T-cell (primary cell): ENCODE measurements around the gene DOCK1. TPM values are rescaled to one million over a fixed set of nuclear protein-coding genes. Genes with fewer than 3 reads are reported as not detected.

Source experiments
- ATAC-seq, 4 experiments: fragments of 200-7000 bp in 3 of 4; fragments of 150-1000 bp in 1 of 4; cut with Tn5 transposase; replicated peaks in 1 of 4; 1 replicate in 3 of 4; 2 replicates in 1 of 4; pipeline ENCODE4 v1.10.0; 2021; ENCODE audit warnings: moderate library complexity in 3 of 4, mild to moderate bottlenecking in 2 of 4, moderate number of reproducible peaks in 1 of 4
- CTCF ChIA-PET, 2 donors: fragments of 300-600 bp; sonication (Branson Sonifier 250); formaldehyde crosslinking; loops; one replicate each; lab custom pipeline; 2022; ENCODE audit warnings: antibody characterized with exemption in 2 of 2; lab: Charles Lee
- POLR2A ChIA-PET, 2 donors: fragments of 300-600 bp; sonication (Branson Sonifier 250); formaldehyde crosslinking; loops; one replicate each; lab custom pipeline; 2022; ENCODE audit warnings: antibody characterized with exemption in 2 of 2; lab: Charles Lee
- DNase-seq, 35 experiments: peaks; one replicate each; pipeline versions ENCODE4 v3.0.0 to v3.0.0-alpha.2; 2013 to 2023
- H3K27ac ChIP-seq: one replicate; pipeline ENCODE4 v1.5.1; 2013; ENCODE audit warnings: low read length
- H3K27me3 ChIP-seq, 2 experiments: replicated peaks in 1 of 2; 1 replicate in 1 of 2; 2 replicates in 1 of 2; pipeline versions ENCODE4 v1.6.1 to v1.7.0; 2013; ENCODE audit warnings: low read length in 1 of 2, mixed read lengths in 1 of 2; ENCODE audit not compliant: control insufficient read depth in 2 of 2, insufficient read depth in 2 of 2; ENCODE audit errors: extremely low read depth in 1 of 2
- H3K36me3 ChIP-seq, 2 donors: 1 replicate in 1 of 2; 2 replicates in 1 of 2; pipeline versions ENCODE4 v1.6.1 to v1.7.0; 2013; ENCODE audit warnings: low read length in 1 of 2; ENCODE audit not compliant: control insufficient read depth in 2 of 2, insufficient read depth in 1 of 2; ENCODE audit errors: extremely low read depth in 1 of 2
- H3K4me1 ChIP-seq, 2 experiments: 1 replicate in 1 of 2; 2 replicates in 1 of 2; pipeline versions ENCODE4 v1.6.1 to v1.7.0; 2013; ENCODE audit warnings: low read length in 2 of 2, mixed read lengths in 1 of 2; ENCODE audit not compliant: insufficient read depth in 2 of 2, control insufficient read depth in 1 of 2; ENCODE audit errors: extremely low read depth in 1 of 2
- H3K4me3 ChIP-seq, 2 donors: 1 replicate in 1 of 2; 2 replicates in 1 of 2; pipeline versions ENCODE4 v1.5.1 to v1.7.0; 2013; ENCODE audit warnings: mild to moderate bottlenecking in 2 of 2, low read length in 1 of 2, moderate library complexity in 1 of 2; ENCODE audit not compliant: control insufficient read depth in 1 of 2; ENCODE audit errors: extremely low read depth in 1 of 2
- H3K9me3 ChIP-seq: 2 replicates; pipeline ENCODE4 v1.7.0; 2013
- H3K27ac Mint-ChIP-seq, 2 donors: one replicate each; pipeline ENCODE4 v1.8.0; 2020 to 2021; ENCODE audit warnings: mild to moderate bottlenecking in 2 of 2, mixed read lengths in 2 of 2
- H3K27me3 Mint-ChIP-seq, 2 donors: one replicate each; pipeline ENCODE4 v1.8.0; 2021 to 2022; ENCODE audit warnings: mixed read lengths in 2 of 2
- H3K36me3 Mint-ChIP-seq: one replicate; pipeline ENCODE4 v1.8.0; 2021; ENCODE audit warnings: mixed read lengths
- H3K4me1 Mint-ChIP-seq, 3 donors: one replicate each; pipeline ENCODE4 v1.8.0; 2020 to 2022; ENCODE audit warnings: mixed read lengths in 3 of 3, mild to moderate bottlenecking in 1 of 3
- H3K4me3 Mint-ChIP-seq, 3 donors: one replicate each; pipeline ENCODE4 v1.8.0; 2020 to 2022; ENCODE audit warnings: mild to moderate bottlenecking in 3 of 3, mixed read lengths in 3 of 3, moderate library complexity in 3 of 3
- H3K9me3 Mint-ChIP-seq, 3 donors: one replicate each; pipeline ENCODE4 v1.8.0; 2020 to 2022; ENCODE audit warnings: mixed read lengths in 3 of 3
- WGBS: methylation state at CpG from one replicate; pipeline ENCODE4 v1.1.5; 2013; ENCODE audit warnings: missing lambda C conversion rate; ENCODE audit not compliant: insufficient coverage; 5-methylcytosine and 5-hydroxymethylcytosine counted together
- total RNA-seq, 35 experiments: library from RNA in 6 of 35; stranded (reverse) in 6 of 35; fragments of 120-200 nt in 1 of 35; gene quantifications; one replicate each; pipeline versions ENCODE4 v1.2.1 to v1.2.4 and lab custom pipeline; 2013 to 2026

The DOCK1 gene
- total RNA-seq, 5 donors from 2014 or later (not counting 1 experiment from before 2014, with no cell fraction given): 0.18 to 0.53 (median 0.37) TPM

DNA sequence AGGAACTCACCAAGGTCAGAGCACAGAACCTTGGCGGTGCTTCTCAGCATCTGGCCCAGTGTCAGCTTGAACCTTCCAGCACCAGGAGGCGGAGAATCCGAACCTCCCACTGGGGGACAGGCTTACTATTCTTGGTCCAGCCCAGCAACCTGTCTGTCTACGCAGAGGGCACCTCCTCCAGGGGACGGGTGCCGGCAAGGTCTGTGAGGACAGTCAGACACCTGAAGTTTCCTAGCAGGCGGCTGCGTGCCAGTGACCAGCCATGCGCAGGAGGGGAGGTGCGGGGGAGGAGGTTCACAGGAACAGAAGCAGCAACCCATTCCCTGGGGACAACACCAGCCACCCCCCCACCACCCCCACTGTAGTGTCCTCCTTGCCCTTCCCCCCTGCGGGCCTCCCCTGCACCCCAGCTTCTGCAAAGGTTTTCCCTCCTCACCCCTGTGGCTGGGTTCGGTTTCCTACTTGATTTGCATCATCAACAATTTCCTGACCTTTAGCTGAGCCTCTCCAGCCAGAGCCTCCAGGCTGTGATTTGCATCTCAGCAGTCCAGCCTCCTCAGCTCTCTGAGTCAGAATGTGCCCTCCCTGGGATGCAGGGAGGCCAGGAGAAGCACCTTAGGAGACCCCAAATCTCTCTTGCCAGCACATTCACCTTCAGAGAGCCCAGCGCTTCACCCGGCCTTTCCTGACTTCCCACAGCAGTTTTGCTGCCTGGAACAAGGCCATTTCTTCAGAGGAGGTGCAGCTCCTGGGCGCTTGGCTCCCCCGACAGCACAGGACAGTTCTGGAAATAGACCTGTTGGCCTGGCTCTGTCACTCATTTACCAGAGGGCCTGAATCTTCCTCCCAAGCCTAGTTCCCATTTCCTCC lies 536.4 kb downstream of the DOCK1 start:
- 84% methylated on average over 11 of the region's 16 CpGs for WGBS
- peaks cover 0 to 20% of the 10 kb centered on the region in 2 experiments for H3K27me3 ChIP-seq
- Mint-ChIP-seq H3K4me3 (no peak overlapping the region), H3K36me3 (no peaks in the 10 kb centered on the region), H3K9me3 (no peaks in the 10 kb centered on the region), H3K4me1 (no peaks in the 10 kb centered on the region), H3K27ac (no peak overlapping the region), H3K27me3 (peaks cover 0 to 7% of the 10 kb centered on the region in 2 donors)
- H3K36me3 ChIP-seq: no peaks in the 10 kb centered on the region
- no peaks in the 10 kb centered on the region for H3K9me3 ChIP-seq
- H3K4me1 ChIP-seq: no peaks in the 10 kb centered on the region
- no peak overlapping the region for H3K27ac ChIP-seq
- ChIA-PET POLR2A (no interaction called here), CTCF (no interaction called here)
- H3K4me3 ChIP-seq: no peak overlapping the region
- ATAC-seq (no peak), DNase-seq (no peak)

DNA sequence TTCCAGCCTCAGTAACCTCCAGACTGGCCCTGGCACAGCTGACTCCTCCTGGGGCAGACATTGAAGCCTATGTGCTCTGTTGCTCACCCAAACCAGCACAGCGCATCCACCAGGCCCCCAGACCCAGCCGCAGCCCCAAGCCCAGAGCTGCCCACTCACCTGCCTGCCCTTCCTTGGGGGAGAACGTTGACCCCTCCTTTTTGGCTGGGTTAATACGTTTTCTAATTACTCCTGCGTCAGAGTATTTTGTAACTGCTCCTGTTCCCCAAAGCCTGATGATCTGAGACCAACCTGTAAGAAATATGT lies 536.9 kb downstream of the DOCK1 start:
- H3K27me3 Mint-ChIP-seq: peaks cover 0 to 7% of the 10 kb centered on the region in 2 donors

DNA sequence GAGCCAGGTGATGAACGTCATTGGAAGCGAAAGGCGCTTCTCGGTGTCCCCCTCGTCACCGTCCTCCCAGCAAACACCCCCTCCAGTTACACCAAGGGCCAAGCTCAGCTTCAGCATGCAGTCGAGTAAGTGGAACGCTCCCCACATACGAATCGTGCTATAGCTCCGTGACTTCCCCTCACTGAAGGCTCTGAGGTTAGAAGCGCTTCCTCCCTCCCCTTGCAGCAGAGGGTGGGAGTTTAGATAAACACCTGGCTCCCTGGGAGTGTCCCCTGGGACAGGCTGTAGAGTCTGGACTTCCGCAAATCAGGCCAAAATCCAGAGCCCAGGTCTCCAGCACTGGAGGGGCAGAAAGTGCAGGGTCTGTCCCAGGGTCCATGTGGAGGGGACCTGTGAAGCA lies 538.9 kb downstream of the DOCK1 start:
- Mint-ChIP-seq H3K4me1 (no peaks in the 10 kb centered on the region), H3K9me3 (no peaks in the 10 kb centered on the region), H3K4me3 (no peak overlapping the region), H3K27ac (no peak overlapping the region), H3K27me3 (peaks cover 0 to 7% of the 10 kb centered on the region in 2 donors), H3K36me3 (no peaks in the 10 kb centered on the region)
- H3K36me3 ChIP-seq: no peaks in the 10 kb centered on the region
- H3K4me3 ChIP-seq: no peak overlapping the region
- ATAC-seq (no peak), DNase-seq (no peak)
- ChIA-PET POLR2A (no interaction called here), CTCF (no interaction called here)
- WGBS: 71% methylated on average over 6 of the region's 13 CpGs
- peaks cover 0 to 17% of the 10 kb centered on the region in 2 experiments for H3K27me3 ChIP-seq
- H3K27ac ChIP-seq: no peak overlapping the region
- no peaks in the 10 kb centered on the region for H3K4me1 ChIP-seq
- no peaks in the 10 kb centered on the region for H3K9me3 ChIP-seq

More for the DNA sequence above, 536.9 kb downstream of the DOCK1 start:
- no peaks in the 10 kb centered on the region for H3K36me3 ChIP-seq
- H3K9me3 ChIP-seq: no peaks in the 10 kb centered on the region
- H3K27me3 ChIP-seq: peaks cover 0 to 20% of the 10 kb centered on the region in 2 experiments
- H3K4me3 ChIP-seq: no peak overlapping the region
- Mint-ChIP-seq H3K9me3 (no peaks in the 10 kb centered on the region), H3K4me1 (no peaks in the 10 kb centered on the region), H3K4me3 (no peak overlapping the region), H3K36me3 (no peaks in the 10 kb centered on the region), H3K27ac (no peak overlapping the region)
- ChIA-PET POLR2A (no interaction called here), CTCF (no interaction called here)
- ATAC-seq (no peak), DNase-seq (no peak)
- 100% methylated on average over 2 of the region's 5 CpGs for WGBS
- no peaks in the 10 kb centered on the region for H3K4me1 ChIP-seq
- no peak overlapping the region for H3K27ac ChIP-seq

DNA sequence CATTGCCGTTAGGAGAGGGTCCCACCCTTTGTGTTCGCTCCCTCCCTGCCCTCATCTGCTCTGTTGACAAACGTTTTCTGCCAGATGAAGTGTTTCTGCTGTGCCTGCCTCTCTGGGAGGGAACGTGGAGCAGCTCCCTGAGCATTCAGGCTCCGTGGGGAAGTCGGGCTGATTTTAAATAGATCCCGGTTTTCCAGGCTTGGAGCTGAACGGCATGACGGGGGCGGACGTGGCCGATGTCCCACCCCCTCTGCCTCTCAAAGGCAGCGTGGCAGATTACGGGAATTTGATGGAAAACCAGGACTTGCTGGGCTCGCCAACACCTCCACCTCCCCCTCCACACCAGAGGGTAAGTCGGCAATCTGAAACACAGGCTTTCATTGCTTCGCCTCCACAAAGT lies 542.0 kb downstream of the DOCK1 start:
- WGBS: 78% methylated on average over 11 of the region's 17 CpGs
- Histone ChIP-seq H3K4me3 (no peak overlapping the region), H3K27me3 (peaks cover 0 to 9% of the 10 kb centered on the region in 2 experiments), H3K9me3 (no peaks in the 10 kb centered on the region), H3K36me3 (no peaks in the 10 kb centered on the region), H3K27ac (no peak overlapping the region), H3K4me1 (no peaks in the 10 kb centered on the region)
- DNase-seq: no peak
- H3K4me3 Mint-ChIP-seq: no peak overlapping the region
- H3K9me3 Mint-ChIP-seq: no peaks in the 10 kb centered on the region
- H3K36me3 Mint-ChIP-seq: no peaks in the 10 kb centered on the region
- peaks cover 0 to 7% of the 10 kb centered on the region in 2 donors for H3K27me3 Mint-ChIP-seq
- ChIA-PET CTCF (no interaction called here), POLR2A (no interaction called here)
- H3K4me1 Mint-ChIP-seq: no peaks in the 10 kb centered on the region
- ATAC-seq: no peak
- H3K27ac Mint-ChIP-seq: no peak overlapping the region

DNA sequence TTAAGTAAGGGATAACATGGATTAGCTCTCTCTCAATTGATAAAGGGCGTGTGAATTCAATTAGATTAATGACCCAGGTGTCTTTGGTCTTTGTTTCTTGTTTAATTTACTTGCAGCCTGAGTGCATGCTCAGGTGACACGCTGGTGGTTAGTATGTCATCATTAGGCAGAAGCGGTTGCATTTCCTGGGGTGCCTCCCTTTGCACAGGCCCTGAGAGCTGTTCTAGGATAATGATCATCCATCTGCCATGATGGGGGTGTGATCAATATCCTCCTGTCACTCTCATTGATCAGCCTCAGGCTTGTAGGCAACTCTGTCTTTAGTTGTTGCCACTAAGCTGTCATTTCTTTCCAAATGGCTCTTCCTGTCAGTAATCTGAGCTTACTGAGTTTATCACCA lies 544.3 kb downstream of the DOCK1 start:
- ChIA-PET CTCF (no interaction called here), POLR2A (no interaction called here)
- DNase-seq (no peak), ATAC-seq (no peak)
- H3K4me3 ChIP-seq: no peak overlapping the region
- no peaks in the 10 kb centered on the region for H3K4me1 ChIP-seq
- no peak overlapping the region for H3K4me3 Mint-ChIP-seq
- H3K27me3 ChIP-seq: peaks cover 0 to 5% of the 10 kb centered on the region in 2 experiments
- no peaks in the 10 kb centered on the region for H3K9me3 Mint-ChIP-seq
- 89% methylated on average over 2 of the region's 3 CpGs for WGBS
- no peaks in the 10 kb centered on the region for H3K36me3 ChIP-seq
- no peaks in the 10 kb centered on the region for H3K27me3 Mint-ChIP-seq
- no peak overlapping the region for H3K27ac ChIP-seq
- H3K9me3 ChIP-seq: no peaks in the 10 kb centered on the region
- H3K4me1 Mint-ChIP-seq: no peaks in the 10 kb centered on the region
- no peaks in the 10 kb centered on the region for H3K36me3 Mint-ChIP-seq
- H3K27ac Mint-ChIP-seq: no peak overlapping the region

DNA sequence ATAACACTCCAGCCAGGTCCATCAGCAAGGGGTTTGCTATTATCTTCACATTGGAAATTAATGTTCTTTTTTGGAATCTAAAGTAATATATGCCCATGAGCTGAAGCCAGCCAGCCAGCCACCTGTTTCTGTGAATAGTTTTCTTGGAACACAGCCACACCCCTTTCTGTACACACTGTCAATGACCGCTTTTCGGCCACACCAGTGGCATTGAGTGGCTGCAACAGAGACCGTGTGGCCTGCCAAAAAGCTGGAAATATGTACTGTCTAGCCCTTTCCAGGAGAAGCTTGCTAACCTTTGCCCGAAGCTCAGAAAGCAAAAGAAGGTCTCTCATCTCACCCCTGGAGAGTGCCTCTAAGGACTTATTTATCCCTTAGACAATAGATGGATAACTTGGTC lies 545.4 kb downstream of the DOCK1 start:
- ATAC-seq (no peak), DNase-seq (no peak)
- CTCF ChIA-PET: no interaction called here
- Histone ChIP-seq H3K9me3 (no peaks in the 10 kb centered on the region), H3K27ac (no peak overlapping the region), H3K4me3 (no peak overlapping the region), H3K4me1 (no peaks in the 10 kb centered on the region), H3K36me3 (no peaks in the 10 kb centered on the region), H3K27me3 (peaks cover 0 to 2% of the 10 kb centered on the region in 2 experiments)
- Mint-ChIP-seq H3K27ac (no peak overlapping the region), H3K9me3 (no peaks in the 10 kb centered on the region), H3K36me3 (no peaks in the 10 kb centered on the region), H3K4me1 (no peaks in the 10 kb centered on the region), H3K4me3 (no peak overlapping the region), H3K27me3 (no peaks in the 10 kb centered on the region)
- 92% methylated on average over 2 of the region's 4 CpGs for WGBS
- POLR2A ChIA-PET: no interaction called here
